NCI-H774 (cell line): Measurements from ENCODE around the gene U2AF1L4.
"Not testable (repeated sequence)": the region's sequence is repeated elsewhere in the genome, so short reads cannot be mapped to it uniquely, and the experiment has no call there.

Experiments used
- DNase-seq: peaks from one replicate; lab custom pipeline; 2025; lab: John Stamatoyannopoulos, UW

The U2AF1L4 gene

DNA sequence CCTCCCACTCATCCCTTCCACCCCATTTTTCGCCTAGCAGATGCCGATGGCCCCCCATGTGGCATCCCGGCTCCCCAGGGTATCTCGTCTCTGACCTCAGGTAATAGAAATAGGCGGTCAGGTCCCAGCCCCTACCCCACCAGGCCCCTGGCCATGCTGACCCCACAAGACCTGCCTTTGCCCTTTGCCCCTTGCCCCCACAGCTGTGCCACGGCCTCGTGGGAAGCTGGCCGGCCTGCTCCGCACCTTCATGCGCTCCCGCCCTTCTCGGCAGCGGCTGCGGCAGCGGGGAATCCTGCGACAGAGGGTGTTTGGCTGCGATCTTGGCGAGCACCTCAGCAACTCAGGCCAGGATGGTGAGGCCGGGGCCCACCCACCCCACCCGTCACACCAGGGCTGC lies 35.5 kb upstream of the U2AF1L4 start:
- DNase-seq = no peak

DNA sequence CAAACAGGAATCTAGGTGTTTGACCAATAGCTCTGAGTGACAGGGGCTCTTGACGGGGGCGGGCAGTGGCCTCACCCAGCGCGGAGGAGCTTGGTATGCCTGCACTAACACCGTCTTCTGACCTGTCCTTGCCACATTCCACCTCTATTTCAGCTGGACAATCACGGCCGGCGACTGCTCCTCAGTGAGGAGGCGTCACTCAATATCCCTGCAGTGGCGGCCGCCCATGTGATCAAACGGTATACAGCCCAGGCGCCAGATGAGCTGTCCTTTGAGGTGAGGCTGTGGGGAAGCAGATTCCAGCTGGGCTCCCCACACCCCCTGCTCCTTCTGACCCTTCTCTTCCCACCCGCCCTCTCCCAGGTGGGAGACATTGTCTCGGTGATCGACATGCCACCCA lies 34.8 kb upstream of the U2AF1L4 start:
- DNase-seq = no peak

DNA sequence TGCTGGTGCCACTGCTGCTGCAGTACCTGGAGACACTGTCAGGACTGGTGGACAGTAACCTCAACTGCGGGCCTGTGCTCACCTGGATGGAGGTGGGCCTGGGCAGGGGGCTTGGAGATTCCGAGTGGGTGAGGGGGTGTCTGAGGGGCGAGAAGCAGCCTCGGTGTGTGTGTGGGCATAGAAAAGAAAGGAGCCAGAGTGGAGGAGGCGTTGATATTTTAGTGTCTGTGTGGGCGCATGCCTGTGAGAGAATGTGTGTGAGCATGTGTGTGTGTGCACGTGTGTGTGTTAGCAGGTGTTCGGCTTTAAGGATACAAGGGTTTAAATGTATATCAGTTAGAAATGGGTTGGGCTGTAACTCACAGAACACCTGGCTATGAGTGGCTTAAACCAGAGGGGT lies 33.8 kb upstream of the U2AF1L4 start:
- no peak for DNase-seq

DNA sequence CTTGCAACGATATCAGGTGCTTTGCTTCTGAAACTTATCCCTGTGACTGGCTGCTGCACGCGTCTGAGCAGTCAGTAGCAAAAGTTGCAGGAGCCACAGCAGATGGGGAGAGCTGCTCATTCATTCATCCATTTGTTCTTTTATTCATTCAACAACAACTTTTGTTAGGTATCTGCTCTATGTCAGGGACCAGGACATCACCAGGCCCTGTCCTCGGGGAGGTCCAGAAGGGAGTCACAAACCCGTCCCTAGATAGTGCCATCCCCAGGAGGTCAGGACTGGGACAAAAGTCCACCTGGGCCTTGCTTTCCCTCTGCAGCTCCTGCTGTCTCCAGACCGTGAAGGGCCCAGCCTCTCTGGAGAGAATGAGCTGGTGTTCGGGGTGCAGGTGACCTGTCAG lies 32.7 kb upstream of the U2AF1L4 start:
- DNase-seq = no peak

DNA sequence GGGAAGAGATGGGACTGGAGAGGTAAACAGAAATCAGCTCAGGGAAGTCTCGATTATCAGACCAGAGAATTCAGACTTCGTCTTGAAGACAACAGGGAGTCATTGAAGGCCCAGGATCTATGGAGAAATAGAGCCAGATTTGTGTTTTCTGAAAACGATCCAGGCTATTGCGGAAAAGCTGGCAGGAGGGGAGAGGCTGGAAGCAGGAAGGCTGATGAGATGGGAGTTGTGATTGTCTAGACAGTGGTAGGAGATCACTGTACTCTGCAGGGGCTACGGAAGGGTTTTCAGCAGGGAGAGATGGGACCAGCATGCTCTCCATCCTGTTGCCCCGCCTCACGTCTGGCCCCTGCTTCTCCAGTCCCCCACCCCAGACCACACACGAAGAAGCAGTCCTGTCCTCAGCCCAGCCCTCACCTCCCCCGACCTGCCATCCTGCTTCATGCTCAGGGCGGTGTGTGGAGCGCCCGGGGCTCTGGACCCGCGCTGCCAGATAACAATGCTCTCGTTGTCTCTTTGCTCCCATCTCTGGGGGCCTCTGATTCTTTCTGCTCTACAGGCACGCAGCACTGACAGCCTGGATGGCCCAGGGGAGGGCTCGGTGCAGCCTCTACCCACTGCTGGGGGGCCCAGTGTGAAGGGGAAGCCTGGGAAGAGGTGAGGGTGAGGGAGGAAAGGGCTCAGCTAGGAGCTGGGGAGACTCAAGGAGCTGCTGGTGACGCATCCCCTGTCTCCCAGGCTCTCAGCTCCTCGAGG lies 32.0 kb upstream of the U2AF1L4 start:
- DNase-seq = no peak

DNA sequence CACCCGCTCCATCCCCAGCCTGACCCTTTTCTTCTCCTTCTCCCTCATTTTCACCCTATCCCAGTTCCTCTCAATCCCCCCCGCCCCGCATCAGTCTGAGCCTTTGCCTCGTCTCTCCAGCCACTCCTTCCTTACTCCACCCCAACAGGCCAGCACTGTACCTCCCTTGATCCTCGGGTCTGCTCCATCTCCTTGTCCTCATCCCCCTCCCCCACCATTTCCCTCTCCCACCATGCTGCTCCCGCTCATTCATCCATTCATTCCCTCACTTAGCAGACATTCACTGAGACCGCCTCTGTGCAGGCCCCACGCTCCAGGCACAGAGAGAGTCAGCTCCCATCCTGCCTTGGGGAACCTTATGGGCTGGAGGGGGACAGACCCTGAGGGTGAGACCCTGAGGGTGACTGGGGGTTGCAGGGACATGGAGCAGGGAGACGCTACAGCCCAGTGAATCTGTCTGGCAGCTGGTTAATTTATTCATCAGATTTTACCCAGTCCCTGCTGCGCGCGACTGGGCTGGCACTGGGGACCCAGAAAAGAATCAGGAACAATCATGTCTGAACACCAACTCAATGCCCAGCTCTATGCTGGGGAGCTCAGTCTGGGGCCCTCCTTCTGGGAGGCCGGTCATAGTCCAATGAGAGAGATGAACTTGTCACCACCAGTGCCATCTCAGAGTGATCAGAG lies 31.0 kb upstream of the U2AF1L4 start:
- no peak for DNase-seq

DNA sequence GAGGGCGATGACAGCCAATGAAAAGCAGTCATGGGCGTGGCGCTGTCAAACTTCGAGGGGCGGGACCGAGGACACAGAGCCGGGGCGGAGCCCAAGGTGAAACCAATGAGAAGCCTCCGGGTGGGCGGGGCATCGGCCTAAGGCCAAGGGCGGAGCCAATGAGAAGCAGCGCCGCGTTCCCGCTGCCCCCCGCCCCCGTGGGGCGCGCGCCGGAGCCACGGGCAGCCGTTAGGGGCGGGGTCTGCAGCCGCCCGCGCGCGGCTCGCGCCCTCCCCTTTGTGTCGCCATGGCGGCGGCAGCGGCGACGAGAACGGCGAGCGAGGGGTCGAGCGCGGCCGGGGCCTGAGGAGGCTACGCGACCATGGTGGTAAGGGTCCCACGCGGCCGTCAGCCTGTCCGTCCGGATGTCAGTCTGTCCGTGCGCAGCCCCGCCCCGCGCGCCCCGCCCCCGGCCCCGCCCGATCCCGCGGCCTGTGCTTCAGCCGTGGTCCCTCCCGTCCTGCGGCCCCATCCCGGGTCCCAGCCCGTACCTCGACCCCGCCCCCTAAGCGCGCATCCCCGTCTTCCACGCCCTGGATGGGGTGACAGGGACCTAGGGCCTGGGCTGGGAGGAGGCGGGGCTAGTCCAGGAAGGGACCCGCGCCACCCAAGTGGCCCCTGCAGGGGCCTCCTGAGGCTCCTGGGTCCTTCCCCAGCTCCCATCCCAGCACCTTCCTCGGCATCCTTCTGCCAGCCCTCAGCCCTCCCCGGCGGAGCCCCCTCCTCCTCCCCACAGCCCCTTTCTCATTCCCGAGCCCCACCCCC lies 30.3 kb upstream of the U2AF1L4 start, which contains the start of gene ARHGAP33:
TSS of gene ARHGAP33 (plus strand) at position 267 of the 804 bp plus-strand sequence. CDS start at position 362, 95 bp downstream.
- DNase-seq = peak; percentile 98

DNA sequence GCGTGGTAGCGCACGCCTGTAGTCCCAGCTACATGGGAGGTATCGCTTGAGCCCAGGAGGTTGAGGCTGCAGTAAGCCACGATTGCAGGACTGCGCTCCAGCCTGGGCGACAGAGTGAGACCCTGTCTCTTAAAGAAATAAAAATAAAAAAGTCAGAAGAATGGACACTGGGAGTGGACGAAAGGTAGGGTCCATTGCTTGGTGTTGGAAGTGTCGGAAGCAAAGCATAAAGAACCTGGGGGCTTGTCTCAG lies 29.8 kb upstream of the U2AF1L4 start:
- DNase-seq = no peak

DNA sequence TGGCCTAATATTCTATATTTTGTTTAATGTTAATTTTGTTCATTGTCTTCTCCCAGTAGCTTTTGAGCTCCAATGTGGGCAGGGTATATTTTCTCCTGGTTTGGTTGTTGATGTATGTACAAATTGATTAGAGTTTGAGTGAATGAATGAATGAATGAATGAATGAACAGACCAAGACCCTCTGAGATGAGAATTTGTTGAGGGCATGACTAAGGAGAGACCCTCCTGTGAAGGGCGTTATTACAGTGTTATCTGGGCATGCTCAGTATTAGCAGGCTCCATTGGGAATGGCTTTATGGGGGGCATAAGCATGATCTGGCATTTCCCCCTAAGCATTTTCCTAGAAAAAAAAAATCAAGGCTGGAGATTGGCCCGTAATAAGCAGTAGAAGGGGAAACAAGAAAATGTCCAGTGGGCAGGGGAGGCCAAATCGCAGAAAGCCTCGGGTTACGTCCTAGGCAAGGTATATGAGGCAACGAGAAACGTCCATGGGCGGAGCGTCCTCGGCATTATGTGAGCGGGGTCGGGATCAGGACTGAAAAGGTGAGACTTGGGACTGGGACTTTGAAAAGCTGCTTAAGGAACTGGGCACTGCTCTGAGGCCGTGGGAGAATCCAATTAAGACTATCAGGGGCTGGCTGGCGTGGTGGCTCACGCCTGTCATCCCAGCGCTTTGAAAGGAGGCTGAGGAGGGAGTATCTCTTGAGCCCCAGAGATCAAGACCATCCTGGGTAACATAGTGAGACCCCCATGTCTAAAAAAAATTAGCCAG lies 29.2 kb upstream of the U2AF1L4 start:
- DNase-seq = peak; percentile 3

DNA sequence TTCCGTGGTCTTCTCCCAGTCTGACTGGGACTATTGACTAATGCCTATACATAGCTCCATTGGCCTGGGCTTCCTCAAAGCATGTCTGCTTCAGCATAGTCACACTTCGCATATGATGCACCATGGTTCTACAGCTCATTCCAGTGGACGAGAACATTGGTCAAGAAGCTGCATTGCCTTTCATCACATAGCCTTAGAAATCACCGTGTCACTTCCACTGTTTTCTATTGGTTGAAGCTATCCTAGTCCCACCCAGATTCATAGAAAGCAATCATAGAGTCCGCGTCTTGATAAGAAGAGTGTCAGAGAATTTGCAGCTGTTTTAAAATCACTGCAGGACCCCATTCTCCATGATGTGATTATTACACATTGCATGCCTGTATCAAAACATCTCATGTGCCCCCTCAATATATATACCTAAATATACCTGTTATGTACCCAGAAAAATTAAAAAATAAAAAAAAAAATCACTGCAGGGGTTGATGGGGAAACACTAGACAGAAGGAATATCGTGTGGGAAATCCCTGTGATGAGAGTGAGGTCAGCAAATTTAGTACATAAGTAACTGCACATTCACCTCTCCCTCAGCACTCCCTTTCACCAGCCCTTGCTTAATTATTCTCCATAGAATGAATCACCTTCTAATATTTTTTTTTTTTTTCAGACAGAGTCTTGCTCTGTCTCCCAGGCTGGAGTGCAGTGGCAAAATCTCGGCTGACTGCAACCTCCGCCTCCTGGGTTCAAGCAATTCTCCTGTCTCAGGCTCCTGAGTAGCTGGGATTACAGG lies 28.0 kb upstream of the U2AF1L4 start:
- DNase-seq = no peak

DNA sequence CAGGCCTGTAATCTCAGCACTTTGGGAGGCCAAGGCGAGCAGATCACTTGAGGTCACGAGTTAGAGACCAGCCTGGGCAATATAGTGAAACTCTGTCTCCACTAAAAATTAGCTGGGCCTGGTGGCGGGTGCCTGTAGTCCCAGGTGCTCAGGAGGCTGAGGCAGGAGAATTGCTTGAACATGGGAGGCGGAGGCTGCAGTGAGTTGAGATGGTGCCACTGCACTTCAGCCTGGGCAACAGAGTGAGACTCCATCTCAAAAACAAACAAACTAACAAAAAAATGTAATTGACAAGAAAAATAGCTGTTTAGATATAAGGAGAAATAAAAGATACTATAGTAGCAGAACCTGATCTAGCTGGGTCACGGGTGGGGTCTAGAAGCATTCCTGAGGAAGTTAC lies 27.1 kb upstream of the U2AF1L4 start:
- DNase-seq = not testable (repeated sequence)

DNA sequence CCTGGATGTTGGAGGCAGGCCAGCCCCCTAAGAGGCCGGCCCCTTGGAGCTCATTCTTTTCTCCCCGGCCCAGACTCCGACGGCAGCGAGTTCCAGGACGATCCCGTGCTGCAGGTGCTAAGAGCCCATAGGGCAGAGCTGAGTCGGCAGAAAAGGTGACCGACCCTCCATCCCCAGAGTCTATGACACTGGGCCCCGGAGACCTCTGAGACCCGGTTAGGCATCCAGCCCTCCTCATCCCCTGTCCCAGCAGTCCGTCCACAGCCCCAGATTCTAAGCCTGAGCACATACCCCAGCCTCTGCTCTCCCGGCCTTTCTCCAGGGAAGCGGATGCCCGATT lies 22.8 kb upstream of the U2AF1L4 start:
- no peak for DNase-seq

DNA sequence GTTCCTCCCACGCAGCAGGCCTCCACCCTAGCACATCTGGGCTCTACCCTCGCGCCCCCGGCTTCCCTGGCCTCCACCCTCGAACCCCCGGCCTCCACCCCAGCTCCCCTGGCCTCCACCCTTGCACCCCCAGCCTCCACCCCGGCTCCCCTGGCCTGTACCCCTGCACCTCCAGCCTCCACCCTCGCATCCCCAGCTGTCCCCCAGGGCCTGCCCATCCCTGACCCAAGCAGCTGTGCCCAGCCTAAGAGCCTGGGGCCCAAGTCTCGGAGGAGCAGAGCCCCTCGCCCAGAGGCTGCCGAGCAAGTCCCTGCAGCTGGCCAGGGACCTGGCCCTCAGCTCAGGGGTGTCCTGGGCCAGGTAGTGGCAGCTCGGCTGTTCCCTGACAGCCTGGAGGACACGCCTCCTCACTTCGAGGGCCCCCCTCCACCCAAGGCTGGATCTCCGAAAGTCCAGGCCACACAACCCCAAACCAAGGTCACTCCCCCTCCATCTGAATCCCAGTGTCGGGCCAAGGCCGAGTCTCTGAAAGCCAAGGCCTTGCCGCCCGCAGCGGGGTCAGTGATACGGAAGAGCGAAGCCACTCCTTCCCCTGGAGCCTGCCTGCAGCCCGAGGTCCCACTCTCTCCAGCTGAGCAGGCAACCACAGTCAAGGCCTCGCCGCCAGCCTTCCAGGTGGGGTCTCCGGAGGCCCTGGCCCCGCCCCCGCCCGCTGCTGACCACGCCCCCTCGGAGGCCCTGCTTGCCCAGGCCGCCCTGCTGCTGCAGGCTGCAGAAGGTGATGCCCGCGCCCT lies 22.3 kb upstream of the U2AF1L4 start:
- no peak for DNase-seq

DNA sequence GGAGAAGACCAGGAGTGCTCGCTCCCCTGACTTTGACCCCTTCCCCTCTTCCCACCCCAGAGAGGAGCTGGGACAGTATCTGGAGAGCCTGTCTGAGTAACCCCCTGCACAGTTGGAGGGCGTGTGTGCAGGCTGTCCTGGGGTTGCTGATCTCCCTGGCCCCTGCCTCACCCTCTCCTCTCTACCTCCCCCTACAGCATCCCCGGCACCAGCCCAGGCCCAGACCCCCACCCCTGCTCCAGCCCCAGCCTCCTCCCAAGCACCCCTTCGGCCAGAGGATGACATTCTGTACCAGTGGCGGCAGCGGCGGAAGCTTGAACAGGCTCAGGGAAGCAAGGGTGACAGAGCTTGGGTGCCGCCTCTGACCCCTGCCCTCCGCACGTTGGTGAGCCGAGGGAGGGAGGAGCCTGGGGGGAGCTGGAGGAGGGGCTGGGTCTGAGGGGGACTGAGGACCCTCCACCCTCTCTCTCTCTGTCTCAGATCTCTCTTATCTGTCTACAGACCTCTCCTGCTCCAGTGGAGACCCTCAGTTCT lies 21.4 kb upstream of the U2AF1L4 start:
- no peak for DNase-seq

DNA sequence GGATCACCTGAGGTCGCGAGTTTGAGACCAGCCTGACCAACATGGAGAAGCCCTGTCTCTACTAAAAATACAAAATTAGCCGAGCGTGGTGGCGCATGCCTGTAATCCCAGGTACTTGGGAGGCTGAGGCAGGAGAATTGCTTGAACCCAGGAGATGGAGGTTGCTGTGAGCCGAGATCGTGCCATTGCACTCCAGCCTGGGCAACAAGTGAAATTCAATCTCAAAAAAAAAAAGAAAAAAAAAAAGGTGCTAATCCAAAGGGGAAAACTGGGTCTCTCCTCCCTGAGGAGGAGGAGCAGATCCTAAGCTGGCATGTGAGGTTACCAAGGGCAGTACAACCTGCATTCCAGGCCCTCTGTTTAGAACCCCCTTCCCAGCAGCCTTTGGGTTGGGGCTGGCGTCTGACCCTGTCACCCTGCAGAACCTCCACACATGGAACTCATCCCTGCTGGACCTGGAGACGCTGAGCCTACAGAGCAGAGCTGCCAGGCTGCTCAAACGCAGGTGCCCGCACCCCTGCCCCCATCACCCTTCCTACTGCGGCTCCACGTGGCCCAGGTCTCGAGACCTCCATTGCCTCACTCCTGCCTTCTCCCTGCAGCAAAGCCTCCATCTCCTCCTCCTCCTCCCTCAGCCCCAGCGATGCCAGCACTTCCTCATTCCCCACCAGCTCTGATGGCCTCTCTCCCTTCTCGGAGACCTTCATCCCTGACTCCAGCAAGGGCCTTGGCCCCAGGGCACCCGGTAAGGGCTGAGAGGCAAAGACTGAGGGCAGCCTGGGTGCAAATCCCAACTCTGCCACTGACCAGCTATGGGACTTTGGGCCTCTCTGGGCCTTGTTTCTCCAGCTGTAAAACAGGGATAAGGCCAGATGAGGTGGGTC lies 19.5 kb upstream of the U2AF1L4 start:
- DNase-seq = no peak

DNA sequence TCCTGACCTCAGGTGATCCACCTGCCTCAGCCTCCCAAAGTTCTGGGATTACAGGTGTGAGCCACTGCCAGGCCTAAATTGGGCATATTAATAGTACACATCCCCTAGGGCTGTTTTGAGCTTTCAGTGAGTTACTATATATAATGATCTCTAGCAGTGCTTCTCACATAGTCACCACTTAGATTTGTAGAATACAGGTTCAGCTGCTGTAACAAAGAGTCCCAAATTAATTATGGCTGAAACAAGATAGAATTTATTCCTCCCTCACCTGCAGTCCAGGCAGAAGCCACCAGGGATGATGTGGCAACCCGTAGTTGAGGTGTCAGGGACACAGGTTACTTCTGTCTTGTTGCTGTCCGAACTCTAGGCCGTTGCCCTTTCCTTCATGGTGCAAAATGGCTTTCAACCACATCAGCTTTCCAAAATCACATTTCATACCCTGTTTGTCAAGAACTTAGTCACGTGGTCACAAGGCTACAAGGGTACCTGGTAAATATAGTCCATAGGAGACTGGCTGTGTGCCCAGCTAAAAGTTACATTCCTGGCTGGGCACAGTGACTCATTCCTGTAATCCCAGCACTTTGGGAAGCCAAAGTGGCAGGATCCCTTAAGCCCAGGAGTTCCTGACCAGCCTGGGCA lies 15.6 kb upstream of the U2AF1L4 start:
- no peak for DNase-seq

DNA sequence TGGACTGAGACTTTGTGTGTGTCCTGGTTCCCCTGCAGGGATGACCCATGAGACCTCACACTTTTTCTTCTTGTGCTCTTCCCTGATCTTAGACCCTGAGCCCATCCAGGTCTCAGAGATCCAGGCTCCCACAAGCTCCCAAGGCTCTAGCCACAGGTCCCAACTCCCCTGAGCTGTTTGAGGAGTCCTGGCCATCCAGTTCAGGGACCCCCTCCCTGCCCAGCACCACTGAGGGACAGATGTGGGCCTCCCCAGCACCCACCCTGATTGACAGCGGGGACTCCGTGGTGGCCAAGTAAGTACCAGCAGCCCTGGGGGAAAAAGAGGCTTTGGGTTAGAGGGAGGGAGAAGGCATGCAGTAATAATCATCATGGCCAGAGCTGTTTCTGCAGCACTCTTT lies 14.5 kb upstream of the U2AF1L4 start:
- DNase-seq = no peak

DNA sequence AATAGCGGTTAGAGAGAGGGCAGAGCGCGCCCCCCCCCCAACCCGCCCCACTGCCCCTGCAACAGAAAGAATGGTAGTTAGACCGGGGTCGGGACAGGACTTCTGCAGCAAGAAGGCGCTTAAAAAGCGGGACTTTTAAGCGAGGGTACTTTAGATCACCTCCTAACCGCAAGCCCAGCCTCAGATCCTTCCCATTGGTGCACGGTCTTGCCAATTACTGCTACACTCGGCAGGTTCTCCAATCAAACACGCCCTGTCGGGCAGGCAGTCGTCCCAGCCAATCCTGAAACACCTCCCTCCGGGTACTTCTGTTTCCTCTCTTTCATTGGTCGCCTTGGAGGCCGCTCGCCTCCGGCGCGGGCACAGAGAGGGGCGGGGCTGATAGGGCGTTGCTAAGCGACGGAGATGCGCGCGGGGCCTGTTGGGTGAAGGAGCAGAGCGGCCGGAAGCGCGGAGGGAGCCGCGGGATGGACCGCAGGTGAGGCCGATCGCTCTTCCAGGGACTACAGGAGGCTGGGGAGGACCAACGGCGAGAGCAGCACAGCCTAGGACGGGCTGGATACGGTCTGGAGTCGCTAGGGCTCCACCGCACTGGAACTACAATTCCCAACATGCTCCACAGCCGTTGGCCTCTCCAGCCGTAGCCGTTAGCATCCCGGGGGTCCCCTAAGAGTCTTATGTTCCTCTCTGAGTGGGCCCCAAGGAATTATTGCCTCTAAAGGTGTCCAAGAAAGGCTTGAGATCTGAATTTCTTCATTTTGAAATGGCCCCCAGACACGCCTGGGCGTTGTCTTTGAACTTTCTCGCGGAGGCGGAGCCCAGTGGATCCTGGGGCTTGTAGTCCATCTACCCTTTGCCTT lies 12.8 kb upstream of the U2AF1L4 start, which contains the start of gene PROSER3:
TSS of gene PROSER3 (plus strand) at position 428 of the 860 bp plus-strand sequence. CDS start at position 468, 40 bp downstream.
- DNase-seq = peak; percentile 98
